ENCODE data around the gene SFXN2. TPM values are rescaled to one million over a fixed set of nuclear protein-coding genes. Genes with fewer than 3 reads are reported as not detected.
A peak's percentile ranks its signal among the peaks of the same experiment; 100 is the strongest.

The SFXN2 gene
- total RNA-seq, 4 donors from 2014 or later = 0.20 to 5.0 (median 0.76) TPM

DNA sequence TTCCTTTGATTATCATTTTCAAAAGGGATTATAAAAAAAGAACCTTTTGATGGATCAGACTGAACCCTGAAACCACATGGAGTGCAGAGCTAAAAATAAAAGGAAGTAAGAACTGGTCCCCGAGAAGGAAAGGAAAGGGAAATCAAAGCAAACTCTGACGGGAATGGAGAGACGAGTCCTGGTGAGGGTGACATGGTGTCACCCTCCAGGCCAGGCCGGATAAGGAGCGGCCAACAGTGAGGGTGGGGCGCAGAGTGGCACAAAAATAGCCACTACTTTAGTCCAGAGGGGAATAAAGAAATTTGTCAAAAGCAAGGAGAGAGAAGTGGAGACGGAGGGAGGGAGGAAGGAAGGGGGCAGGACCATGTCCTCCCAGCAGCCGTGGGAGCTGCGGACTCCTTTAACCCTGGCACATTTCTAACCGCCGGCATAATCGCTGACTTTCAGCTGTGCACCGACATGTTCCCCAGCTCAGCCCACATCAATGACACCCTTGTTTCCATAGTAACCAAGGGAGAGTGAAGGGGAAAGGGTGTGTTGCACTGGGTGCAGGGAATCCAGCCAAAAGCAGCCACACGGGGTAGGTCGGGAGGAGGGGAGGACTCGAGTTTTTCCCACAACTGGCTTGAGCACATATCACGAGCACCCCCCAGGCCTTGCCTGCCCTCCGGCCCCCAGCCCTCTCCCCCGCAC lies 40.5 kb upstream of the SFXN2 start:
- in situ Hi-C loops (cut with MboI; ENCODE audit: low sequenced_read_pairs in 4 of 4) = no loop called here
- Histone ChIP-seq H3K36me3 (no peaks in the 10 kb centered on the region), H3K4me1 (peaks cover 46 to 56% of the 10 kb centered on the region in 2 donors), H3K27me3 (no peaks in the 10 kb centered on the region), H3K9me3 (no peaks in the 10 kb centered on the region), H3K27ac (peak overlapping the region; percentile 48 to 69 (median 64)), H3K4me3 (peak overlapping the region; percentile 27 to 39 (median 30))
- intact Hi-C loops (cut with DNase I; ENCODE audit: low total_unique reads) = no loop called here
- peak; percentile 30 to 49 for DNase-seq
- peak in 1 of 2 donors; percentile 23 for ATAC-seq
- no peak for TF ChIP-seq POLR2A (IDR thresholded peaks at IDR 0.05)
- TF ChIP-seq, protein P1, sequence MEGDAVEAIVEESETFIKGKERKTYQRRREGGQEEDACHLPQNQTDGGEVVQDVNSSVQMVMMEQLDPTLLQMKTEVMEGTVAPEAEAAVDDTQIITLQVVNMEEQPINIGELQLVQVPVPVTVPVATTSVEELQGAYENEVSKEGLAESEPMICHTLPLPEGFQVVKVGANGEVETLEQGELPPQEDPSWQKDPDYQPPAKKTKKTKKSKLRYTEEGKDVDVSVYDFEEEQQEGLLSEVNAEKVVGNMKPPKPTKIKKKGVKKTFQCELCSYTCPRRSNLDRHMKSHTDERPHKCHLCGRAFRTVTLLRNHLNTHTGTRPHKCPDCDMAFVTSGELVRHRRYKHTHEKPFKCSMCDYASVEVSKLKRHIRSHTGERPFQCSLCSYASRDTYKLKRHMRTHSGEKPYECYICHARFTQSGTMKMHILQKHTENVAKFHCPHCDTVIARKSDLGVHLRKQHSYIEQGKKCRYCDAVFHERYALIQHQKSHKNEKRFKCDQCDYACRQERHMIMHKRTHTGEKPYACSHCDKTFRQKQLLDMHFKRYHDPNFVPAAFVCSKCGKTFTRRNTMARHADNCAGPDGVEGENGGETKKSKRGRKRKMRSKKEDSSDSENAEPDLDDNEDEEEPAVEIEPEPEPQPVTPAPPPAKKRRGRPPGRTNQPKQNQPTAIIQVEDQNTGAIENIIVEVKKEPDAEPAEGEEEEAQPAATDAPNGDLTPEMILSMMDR (IDR thresholded peaks at IDR 0.05 in 4 of 5, conservative IDR thresholded peaks at IDR 0.05 in 1 of 5) = no peak

DNA sequence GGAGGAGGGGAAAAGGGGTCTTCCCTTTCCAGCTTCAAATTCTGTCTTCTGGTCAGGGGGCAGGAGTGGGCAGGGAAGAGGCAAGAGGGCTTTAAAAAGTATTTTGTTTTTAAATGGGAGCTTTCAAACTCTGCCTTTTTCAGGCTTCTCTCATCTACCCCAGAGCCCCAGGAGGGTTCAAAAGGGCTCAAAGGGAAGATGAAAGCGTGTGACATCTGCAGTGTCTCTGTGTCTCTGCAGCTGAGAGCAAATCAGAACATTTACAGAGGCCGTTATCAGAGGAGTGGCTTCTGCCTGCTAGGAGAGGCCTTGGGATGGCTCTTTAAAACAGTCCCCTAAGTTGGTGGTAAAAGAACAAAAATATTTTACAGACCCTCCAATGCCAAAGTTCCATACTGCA lies 39.9 kb upstream of the SFXN2 start:
- H3K36me3 ChIP-seq = no peaks in the 10 kb centered on the region
- TF ChIP-seq POLR2A (IDR thresholded peaks at IDR 0.05) = no peak
- TF ChIP-seq, protein P1 (IDR thresholded peaks at IDR 0.05 in 4 of 5, conservative IDR thresholded peaks at IDR 0.05 in 1 of 5) = no peak
- no peaks in the 10 kb centered on the region for H3K9me3 ChIP-seq
- DNase-seq = no peak
- H3K27ac ChIP-seq = peak overlapping the region; percentile 48 to 69 (median 64)
- H3K4me1 ChIP-seq = peaks cover 40 to 53% of the 10 kb centered on the region in 2 donors
- intact Hi-C loops (cut with DNase I; ENCODE audit: low total_unique reads) = no loop called here
- ATAC-seq = no peak
- in situ Hi-C loops (cut with MboI; ENCODE audit: low sequenced_read_pairs in 4 of 4) = no loop called here
- peak overlapping the region; percentile 27 to 39 (median 30) for H3K4me3 ChIP-seq
- no peaks in the 10 kb centered on the region for H3K27me3 ChIP-seq

DNA sequence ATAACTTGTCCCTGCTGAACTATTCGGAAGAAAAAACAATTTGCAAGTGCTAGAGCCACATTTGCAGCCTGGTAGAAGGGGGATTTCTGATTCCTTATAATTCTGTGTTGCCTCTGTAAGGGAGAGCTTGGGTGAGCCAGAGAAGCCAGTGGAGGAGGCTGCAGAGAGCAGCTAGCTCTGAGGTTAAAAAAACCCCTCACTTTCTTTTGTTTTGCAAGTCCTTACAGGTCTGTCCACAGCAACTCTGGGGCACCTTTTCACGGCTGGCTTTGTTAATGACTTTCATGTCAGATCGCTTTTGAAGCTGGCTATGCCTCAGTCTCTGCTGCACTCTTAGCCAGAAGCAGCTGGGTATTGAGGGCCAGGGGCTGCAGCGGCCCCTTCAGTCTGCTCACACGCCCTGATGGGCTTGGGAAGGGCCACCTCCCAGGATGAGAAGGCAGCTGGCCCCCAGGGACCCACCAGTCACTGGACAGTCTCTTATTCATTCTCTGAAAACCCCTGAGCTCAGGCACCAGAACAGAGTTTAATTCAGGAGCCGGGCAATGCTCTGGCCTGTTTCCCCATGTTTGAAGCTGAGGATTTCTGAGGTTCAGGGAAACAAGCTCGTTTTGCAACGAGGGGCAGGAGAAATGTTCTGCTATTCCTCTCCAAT lies 39.3 kb upstream of the SFXN2 start:
- peaks cover 36 to 48% of the 10 kb centered on the region in 2 donors for H3K4me1 ChIP-seq
- ATAC-seq = no peak
- no peak for DNase-seq
- TF ChIP-seq, protein P1 (IDR thresholded peaks at IDR 0.05 in 4 of 5, conservative IDR thresholded peaks at IDR 0.05 in 1 of 5) = no peak
- no peak for TF ChIP-seq POLR2A (IDR thresholded peaks at IDR 0.05)
- in situ Hi-C loops (cut with MboI; ENCODE audit: low sequenced_read_pairs in 4 of 4) (no loop called here), intact Hi-C loops (cut with DNase I; ENCODE audit: low total_unique reads) (no loop called here)
- H3K9me3 ChIP-seq = no peaks in the 10 kb centered on the region
- no peaks in the 10 kb centered on the region for H3K36me3 ChIP-seq
- no peak overlapping the region for H3K4me3 ChIP-seq
- peak overlapping the region in 2 of 4 donors; percentile 29 to 69 for H3K27ac ChIP-seq
- H3K27me3 ChIP-seq = no peaks in the 10 kb centered on the region

DNA sequence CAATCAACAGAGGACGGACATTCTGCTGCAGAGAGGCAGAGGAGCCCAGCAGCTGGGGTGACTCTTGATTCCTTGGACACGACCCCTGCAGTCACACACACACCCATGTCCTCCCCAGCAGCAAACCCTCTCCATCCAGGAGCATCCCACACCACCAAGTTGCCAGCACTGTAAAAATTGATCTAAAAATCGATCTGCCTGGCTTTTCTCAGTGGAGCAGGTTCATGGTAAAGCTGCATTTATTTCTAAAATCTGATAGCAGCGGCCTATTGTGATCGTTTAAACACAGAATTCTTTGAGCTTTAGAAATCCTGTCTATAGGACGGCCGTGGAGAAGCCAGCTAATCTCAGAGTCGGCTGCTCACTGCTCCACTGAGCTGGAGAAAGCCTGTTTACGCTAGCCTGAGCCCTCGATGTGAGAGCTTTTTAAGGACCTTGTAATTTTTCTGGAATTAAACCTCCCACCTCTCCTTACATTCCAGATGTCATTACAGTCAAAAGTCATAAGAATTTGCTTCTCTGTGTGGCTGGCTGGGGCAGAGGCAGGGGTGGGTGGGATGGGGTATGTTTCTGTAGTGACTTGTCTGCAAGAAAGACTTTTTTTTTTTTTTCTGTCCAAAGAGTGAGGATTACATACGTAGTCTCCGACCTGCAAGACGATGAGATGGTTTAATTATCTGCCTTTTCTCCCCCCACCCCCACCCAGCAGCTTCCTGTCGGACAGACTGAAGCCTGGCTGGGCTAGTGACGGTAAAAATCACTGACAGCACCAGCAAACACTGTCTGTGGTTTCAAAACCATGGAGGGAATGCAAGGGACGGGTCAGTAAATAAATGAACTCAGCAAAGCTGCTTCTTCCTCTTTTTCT lies 38.5 kb upstream of the SFXN2 start:
- DNase-seq = no peak
- TF ChIP-seq, protein P1 (IDR thresholded peaks at IDR 0.05 in 4 of 5, conservative IDR thresholded peaks at IDR 0.05 in 1 of 5) = no peak
- no peak for TF ChIP-seq POLR2A (IDR thresholded peaks at IDR 0.05)
- in situ Hi-C loops (cut with MboI; ENCODE audit: low sequenced_read_pairs in 4 of 4) = no loop called here
- no peak for ATAC-seq
- peak overlapping the region in 1 of 4 donors; percentile 69 for H3K27ac ChIP-seq
- no peak overlapping the region for H3K4me3 ChIP-seq
- no peaks in the 10 kb centered on the region for H3K9me3 ChIP-seq
- H3K4me1 ChIP-seq = peaks cover 33 to 48% of the 10 kb centered on the region in 2 donors
- no peaks in the 10 kb centered on the region for H3K27me3 ChIP-seq
- intact Hi-C loops (cut with DNase I; ENCODE audit: low total_unique reads) = no loop called here
- no peaks in the 10 kb centered on the region for H3K36me3 ChIP-seq

All from gastrocnemius medialis (tissue), 4 donors.